Fibroblast of lung (primary cell): ENCODE measurements around the gene HRH3. TPM values are rescaled to one million over a fixed set of nuclear protein-coding genes. Genes with fewer than 3 reads are reported as not detected.

Experiments used
- DNase-seq, 2 donors: peaks; one replicate each; pipeline versions ENCODE4 v3.0.0 to v3.0.0-alpha.2; 2010; ENCODE audit warnings: low read depth in 2 of 2
- H2AFZ ChIP-seq: 2 replicates; pipeline ENCODE4 v1.5.1; 2012; ENCODE audit warnings: low read length, control low read depth, inconsistent platforms
- H3K27ac ChIP-seq: 2 replicates; pipeline ENCODE4 v1.5.1; 2011; ENCODE audit warnings: low read length, control low read depth; ENCODE audit not compliant: insufficient read depth
- H3K27me3 ChIP-seq: 2 replicates; pipeline ENCODE4 v1.5.1; 2011; ENCODE audit warnings: mild to moderate bottlenecking, low read length; ENCODE audit not compliant: control insufficient read depth, insufficient read depth
- H3K36me3 ChIP-seq: 2 replicates; pipeline ENCODE4 v1.5.1; 2011; ENCODE audit warnings: low read length; ENCODE audit not compliant: control insufficient read depth, insufficient read depth
- H3K4me1 ChIP-seq: 2 replicates; pipeline ENCODE4 v1.5.1; 2011; ENCODE audit warnings: low read length; ENCODE audit not compliant: control insufficient read depth, insufficient read depth; ENCODE audit errors: extremely low read depth
- H3K4me2 ChIP-seq: 2 replicates; pipeline ENCODE4 v1.5.1; 2011; ENCODE audit warnings: low read length, control low read depth; ENCODE audit not compliant: insufficient read depth; ENCODE audit errors: extremely low read depth
- H3K4me3 ChIP-seq, 4 experiments: fragments of 200-600 bp in 1 of 4; sonication (generic) in 1 of 4; replicated peaks in 1 of 4; 2 replicates each; pipeline ENCODE4 v1.5.1; 2011 to 2016; ENCODE audit warnings: low read length in 4 of 4, low read depth in 3 of 4, mild to moderate bottlenecking in 3 of 4, control low read depth in 2 of 4, inconsistent platforms in 1 of 4, mixed read lengths in 1 of 4; ENCODE audit not compliant: insufficient read depth in 1 of 4; ENCODE audit errors: control extremely low read depth in 1 of 4
- H3K79me2 ChIP-seq: 2 replicates; pipeline ENCODE4 v1.5.1; 2012; ENCODE audit warnings: mild to moderate bottlenecking, low read length, inconsistent platforms; ENCODE audit not compliant: control insufficient read depth, insufficient read depth
- H3K9ac ChIP-seq: 2 replicates; pipeline ENCODE4 v1.5.1; 2011; ENCODE audit warnings: mild to moderate bottlenecking, low read length, control low read depth; ENCODE audit not compliant: insufficient read depth
- H3K9me3 ChIP-seq: 2 replicates; pipeline ENCODE4 v1.5.1; 2012; ENCODE audit warnings: low read depth, low read length; ENCODE audit not compliant: control insufficient read depth, insufficient read depth
- H4K20me1 ChIP-seq: 2 replicates; pipeline ENCODE4 v1.5.1; 2011; ENCODE audit warnings: low read length; ENCODE audit not compliant: control insufficient read depth, insufficient read depth; ENCODE audit errors: extremely low read depth
- EZH2 ChIP-seq: IDR thresholded peaks from 2 replicates; pipeline ENCODE4 v1.5.1; 2012; ENCODE audit warnings: low read length, control low read depth, mild to moderate bottlenecking; ENCODE audit errors: missing control alignments
- polyA plus RNA-seq, 2 donors: library from polyadenylated mRNA; depleted of rRNA in 1 of 2; stranded (reverse) in 1 of 2; unstranded in 1 of 2; fragments of >200 nt; gene quantifications; 2 replicates each; pipeline ENCODE4 v1.2.1, GENCODE V29; 2011 to 2012; ENCODE audit warnings: missing spikeins in 1 of 2
- total RNA-seq: library from RNA; depleted of rRNA; stranded (reverse); fragments of >200 nt; gene quantifications from 2 replicates; pipeline ENCODE4 v1.2.1, GENCODE V29; 2014
- TF ChIP-seq, protein P1 (sequence below), 2 donors: IDR thresholded peaks in 1 of 2; conservative IDR thresholded peaks in 1 of 2; 1 replicate in 1 of 2; 2 replicates in 1 of 2; pipeline ENCODE4 v1.5.1; 2011 to 2012; ENCODE audit warnings: low read length in 2 of 2, control low read depth in 1 of 2, inconsistent platforms in 1 of 2, low read depth in 1 of 2, mild to moderate bottlenecking in 1 of 2

HRH3 gene
- total and polyA plus RNA-seq, 2 donors (not counting 1 experiment from before 2014, with no cell fraction given) = not detected

DNA sequence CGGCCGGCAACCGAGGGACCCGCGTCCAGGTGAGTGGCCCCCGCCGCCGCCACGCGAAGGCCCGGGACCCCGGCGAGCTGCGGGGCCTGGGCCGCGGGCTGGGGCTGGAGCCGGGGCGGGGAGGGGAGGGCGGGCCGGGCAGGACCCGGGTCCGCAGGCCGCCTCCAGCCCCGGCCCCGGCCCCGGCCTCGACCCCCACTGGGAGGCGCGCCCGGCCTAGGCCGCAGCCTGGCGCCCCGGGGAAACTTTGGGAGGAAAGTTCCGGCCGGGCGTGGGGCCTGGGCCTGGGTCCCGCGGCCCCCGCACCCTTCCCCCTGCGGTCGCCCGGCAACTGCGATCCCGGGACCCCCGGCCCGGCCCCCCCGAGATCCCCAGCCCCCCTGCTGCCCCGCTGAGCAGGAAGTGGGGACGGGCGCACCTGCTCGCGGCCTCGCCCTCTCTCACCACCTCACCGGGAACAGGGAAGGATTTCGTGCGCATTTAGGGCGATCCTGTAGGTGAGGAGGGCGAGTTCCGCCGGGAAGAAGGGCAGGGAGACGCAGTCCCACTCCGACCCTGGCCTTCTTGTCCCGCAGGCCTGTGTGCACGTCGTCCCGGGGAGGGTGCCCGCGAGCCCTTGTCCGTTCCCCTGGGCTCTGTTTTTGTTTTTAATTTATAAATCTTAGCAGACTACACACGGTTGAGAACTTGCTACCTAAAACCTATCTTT, 18.6 kb upstream of the HRH3 start:
- H3K4me3 ChIP-seq = peak overlapping the region; percentile 73 to 79 (median 77)
- H4K20me1 ChIP-seq = no peaks in the 10 kb centered on the region
- peaks cover 4% of the 10 kb centered on the region for H3K27me3 ChIP-seq
- H3K9me3 ChIP-seq = no peaks in the 10 kb centered on the region
- peak overlapping the region; percentile 75 for H3K9ac ChIP-seq
- peak overlapping the region; percentile 68 for H2AFZ ChIP-seq
- H3K4me2 ChIP-seq = peak overlapping the region; percentile 92
- TF ChIP-seq, protein P1, sequence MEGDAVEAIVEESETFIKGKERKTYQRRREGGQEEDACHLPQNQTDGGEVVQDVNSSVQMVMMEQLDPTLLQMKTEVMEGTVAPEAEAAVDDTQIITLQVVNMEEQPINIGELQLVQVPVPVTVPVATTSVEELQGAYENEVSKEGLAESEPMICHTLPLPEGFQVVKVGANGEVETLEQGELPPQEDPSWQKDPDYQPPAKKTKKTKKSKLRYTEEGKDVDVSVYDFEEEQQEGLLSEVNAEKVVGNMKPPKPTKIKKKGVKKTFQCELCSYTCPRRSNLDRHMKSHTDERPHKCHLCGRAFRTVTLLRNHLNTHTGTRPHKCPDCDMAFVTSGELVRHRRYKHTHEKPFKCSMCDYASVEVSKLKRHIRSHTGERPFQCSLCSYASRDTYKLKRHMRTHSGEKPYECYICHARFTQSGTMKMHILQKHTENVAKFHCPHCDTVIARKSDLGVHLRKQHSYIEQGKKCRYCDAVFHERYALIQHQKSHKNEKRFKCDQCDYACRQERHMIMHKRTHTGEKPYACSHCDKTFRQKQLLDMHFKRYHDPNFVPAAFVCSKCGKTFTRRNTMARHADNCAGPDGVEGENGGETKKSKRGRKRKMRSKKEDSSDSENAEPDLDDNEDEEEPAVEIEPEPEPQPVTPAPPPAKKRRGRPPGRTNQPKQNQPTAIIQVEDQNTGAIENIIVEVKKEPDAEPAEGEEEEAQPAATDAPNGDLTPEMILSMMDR (conservative IDR thresholded peaks at IDR 0.05 in 1 of 2, IDR thresholded peaks at IDR 0.05 in 1 of 2; ENCODE audit: low read depth in 1 of 2, low read length in 2 of 2) = no peak
- TF ChIP-seq EZH2 = no peak
- no peak overlapping the region for H3K27ac ChIP-seq
- H3K4me1 ChIP-seq = no peaks in the 10 kb centered on the region
- H3K36me3 ChIP-seq = peaks cover 2% of the 10 kb centered on the region
- peaks cover 13% of the 10 kb centered on the region for H3K79me2 ChIP-seq
- DNase-seq = peak in 1 of 2 donors; percentile 6

DNA sequence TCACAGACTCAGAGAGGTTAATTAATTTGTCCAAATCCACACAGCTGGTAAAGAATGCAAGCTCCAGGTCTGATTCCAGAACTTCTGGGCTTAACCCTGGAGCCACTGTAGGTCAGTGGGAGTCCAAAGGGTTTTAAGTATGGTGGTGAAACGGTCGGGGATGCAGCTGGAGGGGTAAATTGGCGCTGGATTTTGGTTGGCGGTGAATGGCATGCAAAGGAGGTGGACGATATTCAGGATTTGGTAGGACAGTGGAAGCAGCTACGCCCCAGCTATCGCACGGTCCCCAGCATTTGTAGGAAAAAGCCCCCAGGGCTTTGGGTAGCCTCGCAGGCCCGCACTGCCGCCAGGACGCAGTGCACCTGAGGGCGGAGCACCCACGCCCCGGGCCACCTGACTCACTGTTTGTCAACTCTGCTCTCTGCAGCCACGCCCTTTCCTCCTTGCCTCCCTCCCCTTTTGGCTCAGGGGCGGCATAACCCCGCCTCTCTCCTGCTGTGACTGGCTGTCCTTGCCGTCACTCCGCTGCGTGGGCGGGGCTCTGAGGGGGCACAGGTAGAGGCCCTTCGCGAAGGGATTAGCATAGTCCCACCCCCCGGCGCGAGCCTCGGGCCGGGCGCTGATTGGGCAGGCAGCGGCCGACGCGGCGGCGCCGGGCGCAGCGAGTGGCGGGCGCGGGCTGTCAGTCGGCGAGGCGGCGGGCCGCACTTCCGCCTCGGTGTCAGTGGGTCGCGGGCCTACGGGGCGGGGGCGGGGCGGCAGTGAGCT, 17.9 kb upstream of the HRH3 start, which contains the start of gene OSBPL2:
Gene OSBPL2 (plus strand): TSS at position 721 of the 768 bp plus-strand sequence. CDS start 17,664 bp downstream, outside the sequence.
- Histone ChIP-seq H3K79me2 (peaks cover 11% of the 10 kb centered on the region), H4K20me1 (no peaks in the 10 kb centered on the region), H3K27me3 (peaks cover 4% of the 10 kb centered on the region), H3K9me3 (no peaks in the 10 kb centered on the region), H3K4me3 (peak within 1 kb of the TSS; percentile 73 to 79 (median 77)), H3K36me3 (no peaks in the 10 kb centered on the region), H3K9ac (peak within 1 kb of the TSS; percentile 75), H2AFZ (peak within 1 kb of the TSS; percentile 76), H3K27ac (no peak within 1 kb of the TSS), H3K4me1 (no peaks in the 10 kb centered on the region), H3K4me2 (peak within 1 kb of the TSS; percentile 95)
- TF ChIP-seq, protein P1 (conservative IDR thresholded peaks at IDR 0.05 in 1 of 2, IDR thresholded peaks at IDR 0.05 in 1 of 2; ENCODE audit: low read depth in 1 of 2, low read length in 2 of 2) = no peak
- no peak for TF ChIP-seq EZH2
- DNase-seq = peak; percentile 95

DNA sequence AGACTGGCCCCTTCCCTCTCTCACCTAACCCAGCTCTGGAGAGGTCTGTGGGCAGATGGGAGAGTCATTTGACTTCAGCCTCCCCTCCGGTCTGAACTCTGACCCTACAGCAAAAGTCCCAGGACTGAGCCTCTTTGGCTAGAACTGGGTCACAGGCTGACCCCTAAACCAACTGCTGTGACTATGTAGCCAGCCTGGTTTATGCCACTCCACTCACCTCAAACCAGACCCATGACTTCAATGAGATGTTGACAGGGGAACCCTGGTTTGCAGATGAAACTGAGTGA, 17.4 kb upstream of the HRH3 start:
- Histone ChIP-seq H3K4me2 (peak overlapping the region; percentile 95), H3K36me3 (no peaks in the 10 kb centered on the region), H3K4me3 (peak overlapping the region in 2 of 4 experiments; percentile 54 to 59), H3K9me3 (no peaks in the 10 kb centered on the region), H2AFZ (no peak overlapping the region), H4K20me1 (no peaks in the 10 kb centered on the region), H3K27ac (no peak overlapping the region), H3K4me1 (no peaks in the 10 kb centered on the region), H3K27me3 (peaks cover 4% of the 10 kb centered on the region), H3K79me2 (peaks cover 10% of the 10 kb centered on the region), H3K9ac (no peak overlapping the region)
- TF ChIP-seq EZH2 = no peak
- TF ChIP-seq, protein P1 (conservative IDR thresholded peaks at IDR 0.05 in 1 of 2, IDR thresholded peaks at IDR 0.05 in 1 of 2; ENCODE audit: low read depth in 1 of 2, low read length in 2 of 2) = no peak
- no peak for DNase-seq
